ENCODE data around the gene LRMDA. TPM values are rescaled to one million over a fixed set of nuclear protein-coding genes. Genes with fewer than 3 reads are reported as not detected.

The LRMDA gene
- total and polyA plus RNA-seq, 2 of the 4 experiments (the other 2 are of a cell fraction), result 0.07 TPM; not detected in 1

- ChIA-PET CTCF (no interaction called here), POLR2A (ENCODE audit: unreplicated experiment) (no interaction called here)
- Histone ChIP-seq H3K14ac (replicated peaks; ENCODE audit: low read depth, low read length) (no peak overlapping the region), H3K27me3 (ENCODE audit: control insufficient read depth, insufficient read depth, low read length) (0 out of 2 replicates have a peak, but pooled peaks cover 1% of the 10 kb centered on the region), H3K36me3 (ENCODE audit: control insufficient read depth, insufficient read depth, low read length) (no peaks in the 10 kb centered on the region), H2AK5ac (ENCODE audit: low read depth, low read length) (no peak overlapping the region), H3K23ac (ENCODE audit: low read depth, low read length) (no peak overlapping the region), H3K4me3 (ENCODE audit: insufficient read depth, low read depth, low read length) (no peak overlapping the region), H3K79me1 (ENCODE audit: low read depth in 1 of 2, low read length in 2 of 2) (no peaks in the 10 kb centered on the region), H2BK5ac (ENCODE audit: low read depth, low read length, poor library complexity, severe bottlenecking) (no peak overlapping the region), H3K4me1 (ENCODE audit: control insufficient read depth, insufficient read depth, low read length) (no peaks in the 10 kb centered on the region), H2BK120ac (ENCODE audit: low read depth, low read length) (no peak overlapping the region), H2AK9ac (replicated peaks; ENCODE audit: low read depth, low read length, poor library complexity) (no peak overlapping the region), H2BK20ac (ENCODE audit: low read depth, low read length) (no peak overlapping the region), H2BK15ac (ENCODE audit: low read depth, low read length) (no peak overlapping the region), H4K5ac (ENCODE audit: low read depth, low read length) (no peak overlapping the region), H2AFZ (replicated peaks; ENCODE audit: low read length, poor library complexity) (no peak overlapping the region), H3K56ac (ENCODE audit: extremely low read depth, insufficient read depth, low read length) (no peak overlapping the region), H4K8ac (ENCODE audit: low read depth in 2 of 2, low read length in 2 of 2) (no peak overlapping the region), H3K9ac (ENCODE audit: low read depth, low read length) (no peak overlapping the region), H3K18ac (ENCODE audit: low read depth, low read length) (no peak overlapping the region), H3K9me1 (ENCODE audit: insufficient read depth, low read length) (no peaks in the 10 kb centered on the region), H4K91ac (ENCODE audit: insufficient read depth, low read depth, low read length) (no peak overlapping the region), H3K4ac (ENCODE audit: low read depth, low read length) (no peak overlapping the region), H3K4me2 (ENCODE audit: low read depth, low read length) (no peak overlapping the region), H3K9me3 (ENCODE audit: control insufficient read depth, insufficient read depth, low read length) (no peaks in the 10 kb centered on the region), H4K20me1 (ENCODE audit: insufficient read depth, low read length) (no peaks in the 10 kb centered on the region), H3K27ac (ENCODE audit: insufficient read depth, low read length) (no peak overlapping the region)
- no peak for DNase-seq
- TF ChIP-seq MAFK (IDR thresholded peaks at IDR 0.05; ENCODE audit: low read depth, low read length), result no peak
- no peak for TF ChIP-seq POLR2A (IDR thresholded peaks at IDR 0.05; ENCODE audit: low read depth, low read length)
- in situ Hi-C loops (cut with MboI; ENCODE audit: low sequenced_read_pairs) (no loop called here), dilution Hi-C loops (cut with HindIII; ENCODE audit: low sequenced_read_pairs, unreplicated experiment) (no loop called here), intact Hi-C loops (cut with micrococcal nuclease) (no loop called here)
- BruUV-seq (replicated peaks), result no TSS peak
- ATAC-seq (ENCODE audit: low read depth), result no peak
Measured at GRCh38 chr10:75814014-75814413, 382.6 kb downstream of the LRMDA start.

All from IMR-90 (cell line).